ENCODE measurements around the gene SEC63.
"Not testable (repeated sequence)": the region's sequence is repeated elsewhere in the genome, so short reads cannot be mapped to it uniquely, and the experiment has no call there.

The SEC63 gene

DNA sequence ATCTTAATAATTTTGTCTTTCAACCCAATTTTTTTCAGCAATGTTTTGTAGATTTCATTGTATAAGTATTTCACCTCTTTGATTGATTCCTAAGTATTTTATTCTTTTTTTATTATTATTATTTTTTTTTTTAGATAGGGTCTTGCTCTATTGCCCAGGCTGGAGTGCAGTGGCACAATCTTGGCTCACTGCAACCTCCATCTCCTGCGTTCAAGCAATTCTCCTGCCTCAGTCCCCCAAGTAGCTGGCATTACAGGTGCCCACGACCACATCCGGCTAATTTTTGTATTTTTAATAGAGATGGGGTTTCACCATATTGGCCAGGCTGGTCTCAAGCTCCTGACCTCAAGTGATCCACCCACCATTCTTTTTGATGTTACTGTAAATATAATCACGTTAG is 97.0 kb downstream of the SEC63 start:
- not testable (repeated sequence) for DNase-seq (ENCODE audit: low spot score)

DNA sequence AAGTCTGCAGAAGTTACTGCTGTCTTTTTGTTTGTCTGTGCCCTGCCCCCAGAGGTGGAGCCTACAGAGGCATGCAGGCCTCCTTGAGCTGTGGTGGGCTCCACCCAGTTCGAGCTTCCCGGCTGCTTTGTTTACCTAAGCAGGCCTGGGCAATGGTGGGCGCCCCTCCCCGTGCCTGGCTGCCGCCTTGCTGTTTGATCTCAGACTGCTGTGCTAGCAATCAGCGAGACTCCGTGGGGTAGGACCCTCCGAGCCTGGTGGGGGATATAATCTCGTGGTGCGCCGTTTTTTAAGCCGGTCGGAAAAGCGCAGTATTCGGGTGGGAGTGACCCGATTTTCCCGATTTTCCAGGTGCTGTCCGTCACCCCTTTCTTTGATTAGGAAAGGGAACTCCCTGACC is 97.9 kb downstream of the SEC63 start:
- DNase-seq (ENCODE audit: low spot score) = not testable (repeated sequence)

DNA sequence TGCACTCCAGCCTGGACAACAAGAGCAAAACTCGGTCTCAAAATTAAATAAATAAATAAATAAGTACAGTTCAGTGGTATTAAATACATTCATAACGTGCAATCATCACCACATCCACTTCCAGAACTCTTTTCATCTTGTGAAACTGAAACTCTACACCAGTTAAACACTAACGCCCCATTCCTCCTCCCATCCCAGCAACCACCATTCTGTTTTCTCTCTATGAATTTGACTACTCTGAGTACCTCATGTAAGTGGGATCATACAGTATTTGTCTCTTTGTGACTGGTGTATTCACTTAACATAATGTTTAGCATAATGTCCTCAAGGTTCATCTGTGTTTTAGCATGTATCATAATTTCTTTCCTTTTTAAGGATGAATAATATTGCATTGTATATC is 104.8 kb downstream of the SEC63 start:
- DNase-seq (ENCODE audit: low spot score) = no peak

DNA sequence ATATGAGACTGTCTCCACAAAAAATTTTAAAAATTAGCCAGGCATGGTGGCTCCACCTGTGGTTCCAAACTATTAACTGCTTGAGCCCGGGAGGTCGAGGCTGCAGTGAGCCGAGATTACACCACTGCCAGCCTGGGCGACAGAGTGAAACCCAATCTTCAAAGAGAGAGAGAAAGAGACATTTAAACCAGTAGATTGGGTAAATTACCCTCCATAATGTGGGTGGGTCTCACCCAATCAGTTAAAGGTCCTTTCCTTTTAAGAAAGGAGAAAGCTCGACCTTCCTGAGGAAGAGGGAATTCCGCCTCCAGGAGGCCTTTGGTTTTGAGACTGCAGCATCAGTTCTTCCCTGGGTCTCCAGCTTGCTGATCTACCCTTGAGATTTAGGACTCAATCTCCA is 108.7 kb downstream of the SEC63 start:
- DNase-seq (ENCODE audit: low spot score) = no peak

DNA sequence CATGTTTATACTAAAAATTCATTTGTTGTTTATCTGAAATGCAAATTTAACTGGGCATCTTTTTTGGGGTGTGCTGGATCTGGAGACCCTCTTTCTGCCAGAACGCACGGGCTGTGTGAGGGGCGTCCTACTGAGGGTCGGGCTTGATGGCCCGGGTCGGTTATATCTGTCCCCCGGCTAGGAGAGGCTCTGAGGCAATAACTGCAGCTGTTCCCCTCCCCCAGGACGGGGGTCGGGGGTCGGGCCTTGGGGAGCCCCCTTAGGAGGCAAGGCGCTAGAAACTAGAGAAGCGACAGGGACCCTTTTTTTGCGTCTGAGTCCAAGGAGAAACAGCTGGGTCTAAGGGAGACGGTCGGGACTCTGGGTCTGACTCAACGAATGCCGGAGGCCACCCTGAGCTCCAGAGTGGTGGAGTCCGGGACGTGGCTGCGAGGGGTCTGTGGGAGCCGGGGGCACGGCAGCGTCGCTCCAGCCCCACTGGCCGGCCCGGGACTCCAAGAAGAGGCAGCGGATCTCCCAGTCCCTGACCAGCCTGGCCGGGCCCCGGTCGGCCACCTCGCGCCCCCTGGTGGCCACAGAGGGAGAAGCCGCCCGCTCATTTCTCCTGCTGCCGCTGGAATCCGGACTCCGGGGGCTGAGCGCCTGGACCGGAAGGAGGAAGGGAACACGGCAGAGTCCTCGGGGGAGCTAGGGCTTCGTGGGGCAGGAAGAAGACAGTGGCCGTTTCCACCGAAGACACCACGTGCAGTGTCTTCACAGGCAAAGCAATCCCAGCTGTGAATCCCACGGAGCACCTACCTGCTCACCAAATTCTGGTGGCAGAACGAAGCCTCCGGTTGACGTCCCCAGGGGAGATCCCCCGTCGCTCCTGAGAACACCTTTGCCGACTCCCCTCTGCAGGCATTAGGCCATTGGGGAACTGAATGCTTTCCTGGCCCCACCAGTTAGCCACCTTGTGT is 109.9 kb downstream of the SEC63 start:
- DNase-seq (ENCODE audit: low spot score) = peak; percentile 81

DNA sequence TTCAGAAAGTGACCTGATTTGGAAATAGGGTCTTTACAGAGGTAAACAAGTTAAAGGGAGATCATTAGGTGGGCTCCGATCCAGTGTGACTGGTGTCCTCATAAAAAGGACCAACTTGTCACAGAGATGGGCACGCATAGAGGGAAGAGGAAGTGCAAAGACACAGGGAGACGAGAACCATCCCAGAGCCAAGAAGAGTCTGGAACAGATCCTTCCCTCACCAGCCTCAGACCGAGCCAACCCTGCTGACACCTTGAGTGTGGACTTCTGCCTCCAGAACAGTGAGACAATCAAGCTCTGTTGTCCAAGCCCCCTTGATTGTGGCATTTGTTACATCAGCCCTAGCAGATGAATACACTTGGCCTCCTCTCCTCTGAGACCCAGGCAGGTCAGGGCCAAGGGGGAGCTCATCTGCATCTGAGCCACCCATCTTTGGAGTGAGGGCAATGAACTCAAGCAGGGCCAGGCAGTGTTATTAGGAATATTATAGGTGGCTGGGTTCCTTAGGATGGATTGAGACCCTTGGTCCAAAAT is 111.7 kb downstream of the SEC63 start:
- DNase-seq (ENCODE audit: low spot score) = no peak

DNA sequence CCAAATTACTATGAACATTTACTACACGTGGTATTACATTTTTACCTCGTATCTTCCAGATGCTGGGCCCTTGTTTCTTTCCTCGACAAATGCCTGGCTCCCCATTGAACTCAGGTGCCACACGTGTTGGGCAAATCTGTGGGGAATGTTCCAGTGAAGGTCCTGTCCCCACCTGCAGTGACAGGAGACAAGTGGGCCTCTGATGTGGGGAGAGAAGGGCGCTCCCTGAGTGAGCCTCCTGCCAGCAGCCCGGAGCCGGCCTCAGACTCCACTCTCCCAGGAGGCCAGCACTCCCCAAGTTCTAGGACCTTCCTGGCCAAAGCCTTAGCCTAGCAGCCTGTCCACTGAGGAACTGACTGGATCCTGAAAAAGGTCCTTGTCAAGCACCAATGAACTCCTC is 112.2 kb downstream of the SEC63 start:
- DNase-seq (ENCODE audit: low spot score) = no peak

DNA sequence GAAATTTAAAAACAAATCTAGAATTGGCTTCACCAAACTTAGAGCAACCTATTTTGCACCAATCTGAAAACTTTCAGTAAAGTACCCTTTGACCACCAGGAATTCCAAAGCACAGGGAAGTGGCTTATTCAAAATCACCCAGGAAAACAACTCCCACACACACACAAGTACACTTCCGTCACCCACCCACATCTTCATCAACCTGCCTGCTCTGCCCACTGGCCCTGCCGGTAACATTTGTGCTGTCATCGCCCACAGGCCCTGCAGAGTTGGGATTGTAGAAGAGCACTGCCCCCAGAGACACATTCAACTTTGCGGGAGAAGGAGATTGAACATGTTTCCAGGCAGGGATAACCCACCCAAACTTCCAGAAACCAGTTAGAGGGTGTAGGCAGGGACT is 114.6 kb downstream of the SEC63 start:
- no peak for DNase-seq (ENCODE audit: low spot score)

DNA sequence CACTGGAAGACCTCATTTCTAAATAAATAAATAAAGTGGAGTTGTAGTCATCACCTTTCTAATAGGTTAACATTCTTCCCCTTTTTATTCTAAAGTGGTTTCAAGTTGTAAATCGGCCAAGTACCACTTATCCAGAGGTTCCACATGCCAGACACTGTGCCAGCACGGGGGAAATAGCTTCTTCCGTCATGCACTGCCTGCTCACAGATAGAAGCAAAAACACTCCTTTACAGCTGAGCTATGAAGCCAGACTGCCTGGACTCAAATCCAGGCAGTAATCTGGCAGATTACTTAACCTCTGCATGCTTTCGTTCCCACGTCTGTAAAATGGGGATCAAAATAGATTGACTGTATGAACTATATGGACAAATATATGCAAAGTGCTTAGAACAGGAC is 116.7 kb downstream of the SEC63 start:
- no peak for DNase-seq (ENCODE audit: low spot score)

DNA sequence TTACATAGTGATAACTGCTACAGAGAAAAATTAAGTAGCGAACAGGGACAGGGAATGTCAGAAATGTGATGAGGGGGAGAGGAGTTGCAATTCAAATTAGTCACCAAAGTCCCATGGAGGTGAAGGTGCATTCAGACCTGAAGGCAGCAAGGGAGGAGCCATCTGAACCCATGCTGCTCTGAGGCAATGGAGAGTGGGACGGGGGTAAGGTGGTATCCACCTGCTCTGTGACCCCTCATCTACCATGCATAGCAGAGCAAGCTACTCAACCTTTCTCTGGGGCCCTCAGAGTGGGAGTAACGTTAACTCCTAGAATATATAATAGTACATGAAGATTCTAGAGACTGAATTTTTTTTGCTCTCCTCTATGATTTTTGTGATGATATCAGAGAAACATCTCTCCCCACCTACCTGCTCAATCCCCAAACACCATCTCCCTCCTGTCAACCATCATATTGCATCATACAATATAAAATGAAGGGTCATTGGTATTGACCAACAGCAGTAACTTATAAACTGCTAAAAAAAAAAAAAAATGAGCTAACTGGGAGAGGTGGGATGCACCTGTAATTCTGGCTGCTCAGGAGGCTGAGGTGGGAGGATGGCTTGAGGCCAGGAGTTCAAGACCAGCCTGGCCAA is 117.3 kb downstream of the SEC63 start:
- no peak for DNase-seq (ENCODE audit: low spot score)

DNA sequence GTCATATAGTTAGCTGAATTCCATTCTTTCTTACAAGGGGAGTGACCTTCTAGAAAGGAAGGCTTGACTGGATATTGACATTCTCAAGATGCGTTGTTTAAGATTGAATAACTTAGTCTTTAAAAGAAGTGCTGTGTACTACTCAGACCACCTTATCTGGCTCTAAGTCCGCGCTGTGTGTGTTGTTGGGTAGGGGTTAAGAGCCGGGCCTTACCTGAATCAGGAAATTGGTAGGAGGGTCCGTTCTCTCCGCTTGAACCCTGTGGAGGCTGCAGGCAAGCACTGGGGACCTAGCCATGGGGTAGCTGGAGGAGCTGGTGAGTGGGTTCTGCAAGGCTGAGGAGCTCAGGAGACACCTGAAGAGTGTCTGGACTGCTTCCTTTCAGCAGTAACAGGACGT is 124.9 kb downstream of the SEC63 start:
- no peak for DNase-seq (ENCODE audit: low spot score)

DNA sequence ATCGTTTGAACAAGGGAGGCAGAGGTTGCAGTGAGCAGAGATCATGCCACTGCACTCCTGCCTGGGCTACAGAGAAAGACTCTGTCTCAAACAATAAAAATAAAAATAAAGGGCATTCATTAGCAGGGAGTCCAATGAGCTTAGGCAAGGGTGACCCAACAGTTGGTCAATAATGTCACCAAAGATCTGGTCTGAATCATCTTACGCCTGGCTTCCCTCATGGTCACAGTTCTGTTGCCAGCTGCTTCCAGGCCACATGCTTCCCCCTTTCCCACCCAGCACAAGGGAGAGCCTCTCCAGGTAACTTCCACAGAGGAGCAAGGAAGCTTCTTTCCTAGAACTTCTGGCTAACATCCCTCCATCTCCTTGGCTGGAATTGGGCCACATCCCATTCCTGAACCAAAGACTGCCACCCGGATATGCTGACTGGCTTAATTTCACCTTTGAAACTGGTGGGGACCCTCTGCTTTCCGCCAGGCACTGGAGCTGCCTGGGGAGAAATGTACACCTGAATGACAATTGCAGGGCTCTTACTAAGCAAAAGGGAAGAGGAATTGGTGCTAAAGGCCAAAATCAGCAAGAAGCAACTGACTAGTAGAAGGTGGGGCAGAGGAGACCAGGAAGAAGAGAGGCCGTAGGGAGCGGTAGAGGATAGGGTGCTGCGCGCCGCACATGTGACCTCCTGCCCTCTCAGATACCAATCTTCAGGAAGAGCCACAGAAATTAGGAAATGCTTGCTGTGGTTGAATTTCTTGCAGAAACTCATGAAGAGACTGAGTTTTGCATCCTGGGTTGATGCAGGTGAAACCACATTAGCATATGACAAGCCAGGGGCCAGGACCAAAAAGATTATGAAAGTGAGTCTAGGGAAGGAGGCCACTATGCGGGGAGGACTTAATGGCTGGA is 125.6 kb downstream of the SEC63 start:
- DNase-seq (ENCODE audit: low spot score) = no peak

DNA sequence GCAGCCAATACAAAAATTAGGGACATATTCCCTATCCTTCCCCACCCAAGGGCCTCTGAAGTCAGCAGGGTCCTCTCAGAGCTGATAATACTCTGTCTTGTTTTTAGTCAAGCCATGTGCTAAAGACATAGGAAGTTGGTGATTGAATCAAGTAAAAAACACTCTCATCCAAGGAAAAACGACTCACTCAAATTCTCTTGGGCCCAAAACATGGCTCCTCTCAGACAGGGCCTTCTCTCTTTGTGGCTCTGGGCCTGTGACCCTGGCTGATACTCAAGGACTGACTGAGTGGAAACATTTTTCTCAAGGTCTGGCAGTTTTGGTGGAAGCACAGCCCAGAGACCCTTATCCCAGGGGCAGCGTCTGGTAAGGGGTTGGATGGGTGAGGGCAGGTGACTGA is 127.9 kb downstream of the SEC63 start:
- DNase-seq (ENCODE audit: low spot score) = no peak

DNA sequence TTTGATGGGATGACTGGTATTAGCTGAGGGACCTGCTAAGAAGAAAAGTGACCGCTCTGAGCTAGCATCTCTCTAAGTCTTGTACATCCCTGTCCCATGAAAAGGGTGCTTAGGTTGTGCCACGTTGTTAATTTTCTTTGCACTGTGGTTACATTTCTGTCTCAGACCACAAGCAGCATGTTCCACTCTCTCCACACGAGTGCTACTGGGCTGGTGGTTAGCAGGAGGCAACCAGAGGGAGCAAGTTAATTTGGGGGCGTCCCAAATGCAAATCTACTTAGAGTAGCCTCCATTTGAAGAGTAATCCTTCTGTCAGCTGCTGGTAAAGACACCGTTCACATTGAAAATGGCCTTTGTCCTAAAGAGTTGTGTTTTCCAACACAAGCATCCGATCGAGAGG is 130.5 kb downstream of the SEC63 start:
- peak; percentile 27 for DNase-seq (ENCODE audit: low spot score)

DNA sequence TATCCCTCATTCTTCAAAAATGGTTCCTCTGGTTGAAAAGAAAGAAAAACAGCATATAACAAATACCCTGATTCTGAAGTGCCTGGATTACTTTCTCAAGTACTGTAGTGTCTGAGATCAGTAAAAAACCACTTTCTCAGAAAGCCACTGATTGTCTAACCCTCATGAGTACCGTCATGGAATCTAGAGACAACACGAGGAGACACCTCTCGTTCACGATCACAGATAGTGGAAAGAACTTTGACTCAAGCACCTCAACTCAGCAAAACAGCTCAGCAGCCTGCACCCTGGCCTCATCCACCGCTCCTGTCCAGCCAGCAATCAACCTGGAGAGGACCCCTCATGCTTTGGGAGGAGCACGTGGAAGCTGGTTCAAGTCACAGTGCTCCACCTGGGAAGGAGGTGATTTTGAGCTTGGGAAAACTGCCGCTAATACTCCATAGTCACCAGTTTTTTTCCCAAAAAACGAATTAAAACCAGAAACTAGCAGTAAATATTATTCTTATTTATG is 134.9 kb downstream of the SEC63 start:
- peak; percentile 80 for DNase-seq (ENCODE audit: low spot score)

DNA sequence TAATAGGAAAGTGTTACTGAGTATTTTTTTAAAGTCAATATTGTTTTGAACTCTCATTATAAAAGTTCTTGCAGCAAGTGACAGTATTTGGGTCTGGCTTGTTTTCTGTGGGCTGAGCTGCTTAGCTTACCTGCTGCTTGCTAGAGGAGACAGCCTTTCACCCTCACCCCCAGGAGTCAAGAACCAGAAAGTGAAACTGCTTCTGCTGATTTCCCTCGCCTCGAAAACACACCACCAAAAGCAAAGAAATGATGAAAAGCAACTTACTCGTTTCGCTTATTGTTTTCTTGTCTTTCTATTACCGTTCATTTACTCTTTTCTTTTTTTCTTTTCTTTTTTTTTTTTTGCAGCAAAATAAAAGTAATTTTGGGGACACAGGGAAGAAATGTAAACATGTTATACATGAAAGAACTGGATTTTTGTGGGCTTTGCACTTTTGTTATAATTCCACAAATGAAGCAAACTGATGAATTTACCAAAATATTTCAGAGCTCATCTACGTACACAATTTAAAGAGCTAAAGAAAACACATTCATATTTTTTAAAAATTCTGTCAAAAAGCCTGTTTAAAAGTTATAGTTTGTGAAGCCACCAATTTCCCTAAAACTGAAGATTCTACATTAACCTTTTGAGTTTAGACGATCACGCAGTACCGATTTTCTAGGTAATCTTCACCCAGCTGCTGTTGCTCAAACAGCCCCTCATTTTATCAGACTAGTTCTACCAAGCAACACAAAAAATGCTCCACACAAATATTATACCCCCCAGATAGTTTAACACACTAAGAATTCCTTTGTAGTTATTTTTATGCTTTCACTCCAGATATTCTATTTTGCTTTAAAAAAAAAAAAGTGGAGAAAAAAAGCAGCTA is 135.6 kb downstream of the SEC63 start:
- DNase-seq (ENCODE audit: low spot score) = peak; percentile 79

DNA sequence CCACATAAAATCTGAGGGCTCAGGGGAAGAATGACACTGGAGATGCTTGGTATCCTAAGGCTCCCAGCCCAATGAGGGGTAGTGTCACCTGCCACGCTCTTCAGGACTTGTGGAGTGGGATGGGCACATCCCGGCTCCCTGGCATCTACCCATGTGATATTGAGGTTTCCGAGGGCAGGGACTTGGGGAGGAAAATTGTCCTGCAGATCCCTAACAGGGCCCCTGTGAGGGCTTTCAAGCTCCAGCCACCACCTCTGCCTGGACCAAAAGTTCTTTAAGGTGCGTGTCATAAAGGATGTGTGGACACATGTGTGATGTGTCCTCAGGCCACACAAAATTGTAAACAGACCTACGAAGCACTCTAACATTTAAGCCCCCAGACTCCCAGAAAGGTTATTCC is 136.4 kb downstream of the SEC63 start:
- DNase-seq (ENCODE audit: low spot score) = no peak

DNA sequence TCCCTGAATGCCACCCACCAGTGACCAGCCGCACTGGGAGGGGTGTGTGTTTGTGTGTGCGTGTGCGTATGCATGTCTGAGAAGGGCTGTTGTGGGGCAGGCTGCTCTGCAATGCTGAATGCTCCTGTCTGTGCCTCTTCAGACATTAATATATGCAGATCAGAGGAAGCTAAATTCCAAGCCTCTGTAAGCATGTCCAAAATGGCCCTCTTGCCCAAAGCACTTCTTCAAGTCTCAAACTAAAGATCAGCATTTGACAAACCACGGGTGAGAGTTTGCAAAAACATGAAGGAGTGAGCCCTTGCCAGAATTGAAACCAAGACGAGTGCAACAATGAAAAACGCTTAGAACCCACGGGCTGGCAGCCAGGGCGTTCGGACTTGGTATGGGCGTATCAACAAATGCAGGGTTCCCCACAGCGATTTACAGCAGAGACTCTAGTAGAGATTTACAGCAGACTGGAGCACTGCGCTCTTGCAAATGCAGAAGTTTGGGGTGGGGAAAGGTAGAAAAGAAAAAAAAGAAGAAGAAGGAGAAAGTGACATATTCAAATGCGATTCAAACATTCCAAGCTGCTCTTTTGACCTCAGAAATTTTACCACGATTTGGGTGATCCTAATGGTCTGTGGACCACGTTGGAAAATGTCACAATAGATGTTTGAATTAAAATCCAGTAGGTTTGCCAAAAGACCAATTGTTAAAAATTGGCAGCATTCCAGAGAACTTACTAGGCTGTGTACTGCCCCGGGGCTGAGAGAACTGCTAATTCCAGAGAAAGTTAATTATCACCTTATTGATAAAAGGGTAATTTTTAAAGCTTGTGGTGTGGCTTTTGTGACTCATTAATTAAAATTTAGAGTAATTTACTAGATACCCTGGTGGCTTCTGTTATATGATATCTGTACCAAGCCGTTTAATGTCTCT is 137.4 kb downstream of the SEC63 start:
- peak; percentile 50 for DNase-seq (ENCODE audit: low spot score)

DNA sequence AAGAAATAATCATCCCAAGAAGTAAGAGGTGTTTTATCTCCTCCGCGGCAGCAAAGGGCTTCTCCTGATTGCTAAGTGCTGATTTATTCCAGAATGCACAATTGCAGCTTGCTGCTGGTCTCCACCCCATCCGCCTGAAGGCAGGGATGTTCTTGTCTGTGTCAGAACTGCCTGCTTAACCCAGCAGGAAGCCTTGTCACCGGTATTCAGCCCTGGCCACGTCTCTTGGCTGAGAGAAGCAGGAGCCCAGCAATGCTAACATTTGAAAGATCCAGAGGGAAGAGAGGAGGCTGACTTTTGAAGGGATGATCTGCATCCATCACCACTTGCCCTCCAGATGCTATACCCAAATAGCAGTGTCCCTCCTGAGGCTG is 138.1 kb downstream of the SEC63 start:
- DNase-seq (ENCODE audit: low spot score) = peak; percentile 43

DNA sequence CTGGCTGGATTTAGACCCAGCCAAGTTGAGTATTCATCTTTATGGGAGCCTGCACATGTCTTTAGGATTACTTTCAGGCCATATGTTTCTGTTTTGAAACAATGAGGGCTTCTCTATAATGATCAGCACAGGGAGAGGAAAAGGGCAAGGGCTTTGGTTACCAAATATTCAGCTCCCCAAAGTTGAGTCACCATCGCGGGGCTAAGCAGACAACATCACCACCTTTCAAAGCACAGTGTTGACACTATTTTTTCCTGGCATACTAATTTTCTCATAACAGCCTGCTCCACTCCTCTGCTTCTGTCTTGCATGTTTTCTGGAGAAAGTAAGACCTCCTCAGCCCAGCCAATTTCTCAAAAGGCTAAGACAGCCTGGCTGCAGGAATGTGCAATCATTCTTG is 138.8 kb downstream of the SEC63 start:
- peak; percentile 69 for DNase-seq (ENCODE audit: low spot score)
